ENCODE data around the gene CHL1. TPM values are rescaled to one million over a fixed set of nuclear protein-coding genes. Genes with fewer than 3 reads are reported as not detected.

Gene CHL1
- total RNA-seq, 6 experiments from 2014 or later = not detected

DNA sequence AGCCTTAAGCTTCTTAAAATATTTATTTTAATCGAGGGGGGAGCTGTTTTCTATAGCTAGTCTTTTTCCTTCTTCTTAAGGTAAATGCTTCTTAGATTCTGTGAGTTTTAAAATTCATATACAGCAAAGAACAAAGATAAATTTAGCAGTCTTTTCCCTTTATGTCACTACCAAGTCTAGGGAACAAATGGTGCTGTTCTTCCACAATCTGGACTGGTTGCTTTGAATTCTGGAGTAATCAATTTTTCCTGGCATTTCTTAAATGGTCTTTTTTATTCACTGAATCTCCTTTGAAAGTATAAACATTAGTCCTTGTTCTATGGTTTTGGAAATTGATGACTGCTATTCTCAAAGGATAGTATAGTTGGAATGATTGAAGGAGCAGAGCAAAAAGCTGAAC, 82.8 kb downstream of the CHL1 start:
- DNase-seq = no peak
- TF ChIP-seq, protein P1, sequence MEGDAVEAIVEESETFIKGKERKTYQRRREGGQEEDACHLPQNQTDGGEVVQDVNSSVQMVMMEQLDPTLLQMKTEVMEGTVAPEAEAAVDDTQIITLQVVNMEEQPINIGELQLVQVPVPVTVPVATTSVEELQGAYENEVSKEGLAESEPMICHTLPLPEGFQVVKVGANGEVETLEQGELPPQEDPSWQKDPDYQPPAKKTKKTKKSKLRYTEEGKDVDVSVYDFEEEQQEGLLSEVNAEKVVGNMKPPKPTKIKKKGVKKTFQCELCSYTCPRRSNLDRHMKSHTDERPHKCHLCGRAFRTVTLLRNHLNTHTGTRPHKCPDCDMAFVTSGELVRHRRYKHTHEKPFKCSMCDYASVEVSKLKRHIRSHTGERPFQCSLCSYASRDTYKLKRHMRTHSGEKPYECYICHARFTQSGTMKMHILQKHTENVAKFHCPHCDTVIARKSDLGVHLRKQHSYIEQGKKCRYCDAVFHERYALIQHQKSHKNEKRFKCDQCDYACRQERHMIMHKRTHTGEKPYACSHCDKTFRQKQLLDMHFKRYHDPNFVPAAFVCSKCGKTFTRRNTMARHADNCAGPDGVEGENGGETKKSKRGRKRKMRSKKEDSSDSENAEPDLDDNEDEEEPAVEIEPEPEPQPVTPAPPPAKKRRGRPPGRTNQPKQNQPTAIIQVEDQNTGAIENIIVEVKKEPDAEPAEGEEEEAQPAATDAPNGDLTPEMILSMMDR (IDR thresholded peaks at IDR 0.05) = no peak
- H3K4me1 Mint-ChIP-seq (ENCODE audit: low read depth) = no peaks in the 10 kb centered on the region

GRCh38 chr3:280681-281080, 84.1 kb downstream of the CHL1 start:
- no peak overlapping the region for H3K27ac Mint-ChIP-seq
- H3K9me3 Mint-ChIP-seq = peaks cover 35% of the 10 kb centered on the region
- TF ChIP-seq, protein P1 (IDR thresholded peaks at IDR 0.05) = no peak
- no peaks in the 10 kb centered on the region for H3K27me3 Mint-ChIP-seq (ENCODE audit: insufficient read depth)
- H3K4me3 Mint-ChIP-seq = no peak overlapping the region
- DNase-seq = no peak
- H3K36me3 Mint-ChIP-seq (ENCODE audit: low read depth) = no peaks in the 10 kb centered on the region
- no peaks in the 10 kb centered on the region for H3K4me1 Mint-ChIP-seq (ENCODE audit: low read depth)

More for the DNA sequence above, 82.8 kb downstream of the CHL1 start:
- no peak overlapping the region for H3K27ac Mint-ChIP-seq
- H3K27me3 Mint-ChIP-seq (ENCODE audit: insufficient read depth) = no peaks in the 10 kb centered on the region
- peaks cover 32% of the 10 kb centered on the region for H3K9me3 Mint-ChIP-seq
- no peaks in the 10 kb centered on the region for H3K36me3 Mint-ChIP-seq (ENCODE audit: low read depth)
- no peak overlapping the region for H3K4me3 Mint-ChIP-seq

DNA sequence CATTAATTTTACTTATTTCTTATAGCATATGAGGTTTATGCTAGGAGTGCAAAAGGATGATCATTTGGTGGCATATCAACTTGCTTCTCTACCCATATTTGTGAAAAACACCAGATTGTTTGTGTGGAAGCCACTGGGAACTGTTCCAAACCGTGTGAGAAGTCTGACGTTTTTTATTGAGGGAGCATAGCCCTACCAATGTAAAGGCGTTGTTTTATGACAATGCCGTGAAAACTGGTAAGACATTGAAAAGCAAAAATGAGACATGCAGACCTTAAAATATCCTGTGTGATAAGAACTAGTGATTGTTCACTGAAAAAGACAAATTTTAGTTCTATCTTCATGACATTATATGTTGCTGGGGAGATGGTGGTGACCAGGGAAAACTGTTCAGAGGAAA, 87.8 kb downstream of the CHL1 start:
- H3K4me3 Mint-ChIP-seq = no peak overlapping the region
- no peaks in the 10 kb centered on the region for H3K36me3 Mint-ChIP-seq (ENCODE audit: low read depth)
- no peaks in the 10 kb centered on the region for H3K4me1 Mint-ChIP-seq (ENCODE audit: low read depth)
- TF ChIP-seq, protein P1 (IDR thresholded peaks at IDR 0.05) = no peak
- no peaks in the 10 kb centered on the region for H3K27me3 Mint-ChIP-seq (ENCODE audit: insufficient read depth)
- no peak overlapping the region for H3K27ac Mint-ChIP-seq
- no peak for DNase-seq
- peaks cover 42% of the 10 kb centered on the region for H3K9me3 Mint-ChIP-seq

DNA sequence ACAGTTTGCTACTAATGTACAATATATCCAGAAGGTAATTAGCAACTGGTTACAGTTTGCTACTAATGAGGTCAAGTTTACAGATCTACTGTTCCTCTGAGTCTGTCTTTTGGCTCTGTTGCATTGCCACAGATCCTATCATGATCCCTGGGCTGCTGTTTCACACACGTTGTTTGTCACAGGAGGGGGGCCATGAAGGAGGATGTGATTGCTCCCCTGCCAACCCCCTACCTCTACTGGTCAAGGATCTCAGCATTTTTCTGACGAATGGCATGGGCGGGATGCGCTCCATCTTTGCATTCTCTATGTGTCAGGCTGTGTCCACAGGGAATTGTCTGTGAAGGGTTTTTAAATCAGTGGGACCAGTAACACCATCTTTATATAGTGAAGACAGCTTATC, 91.9 kb downstream of the CHL1 start:
- Mint-ChIP-seq H3K27ac (no peak overlapping the region), H3K9me3 (peaks cover 39% of the 10 kb centered on the region), H3K36me3 (ENCODE audit: low read depth) (peaks cover 2% of the 10 kb centered on the region; the same call in 1 of the 2 replicates), H3K27me3 (ENCODE audit: insufficient read depth) (no peaks in the 10 kb centered on the region), H3K4me3 (no peak overlapping the region), H3K4me1 (ENCODE audit: low read depth) (no peaks in the 10 kb centered on the region)
- DNase-seq = no peak
- TF ChIP-seq, protein P1 (IDR thresholded peaks at IDR 0.05) = no peak

DNA sequence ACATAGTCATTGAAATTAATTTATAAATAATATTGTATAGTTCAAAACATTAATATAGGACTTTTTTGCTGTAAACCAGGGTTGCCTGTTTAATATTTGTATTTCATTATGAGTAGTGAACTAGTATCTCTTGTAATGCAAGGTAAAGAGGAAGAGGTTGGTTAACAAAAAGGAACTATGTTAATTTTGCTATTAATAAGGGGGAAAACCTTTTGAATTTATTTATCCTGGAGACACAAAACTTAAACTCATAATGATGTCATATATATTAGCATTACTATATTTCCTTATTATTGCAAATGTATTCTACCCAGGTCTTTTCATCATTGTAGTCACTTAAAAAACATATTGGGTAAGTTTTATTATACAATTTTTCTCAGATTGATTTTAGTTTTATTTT, 94.5 kb downstream of the CHL1 start:
- H3K4me1 Mint-ChIP-seq (ENCODE audit: low read depth) = no peaks in the 10 kb centered on the region
- H3K27me3 Mint-ChIP-seq (ENCODE audit: insufficient read depth) = no peaks in the 10 kb centered on the region
- H3K9me3 Mint-ChIP-seq = peaks cover 32% of the 10 kb centered on the region
- no peak overlapping the region for H3K27ac Mint-ChIP-seq
- no peak for DNase-seq
- peaks cover 6% of the 10 kb centered on the region; the same call in 1 of the 2 replicates for H3K36me3 Mint-ChIP-seq (ENCODE audit: low read depth)
- H3K4me3 Mint-ChIP-seq = no peak overlapping the region
- TF ChIP-seq, protein P1 (IDR thresholded peaks at IDR 0.05) = no peak

Measured in HFFc6 (cell line).